ENCODE measurements around the gene PDXDC1.

GRCh38 chr16:14965328-14965727 lies 9.5 kb upstream of the PDXDC1 start:
- TF ChIP-seq EZH2phosphoT487 (IDR thresholded peaks at IDR 0.05; ENCODE audit: borderline replicate concordance), result no peak
- TF ChIP-seq CTCF (IDR thresholded peaks at IDR 0.05 in 2 of 3, conservative IDR thresholded peaks at IDR 0.05 in 1 of 3; ENCODE audit: borderline replicate concordance in 1 of 3, insufficient read depth in 1 of 3, low read depth in 2 of 3, low read length in 2 of 3), result no peak
- no peak for TF ChIP-seq MAX (IDR thresholded peaks at IDR 0.05)
- TF ChIP-seq TCF7L2 (IDR thresholded peaks at IDR 0.05; ENCODE audit: borderline replicate concordance, extremely low read depth, insufficient read depth, insufficient read length), result no peak
- TF ChIP-seq REST (IDR thresholded peaks at IDR 0.05; ENCODE audit: low read depth), result no peak
- TF ChIP-seq EZH2 (IDR thresholded peaks at IDR 0.05), result no peak
- TF ChIP-seq POLR2AphosphoS5 (IDR thresholded peaks at IDR 0.05; ENCODE audit: low read depth, low read length), result no peak
- no peak for TF ChIP-seq POLR2A (IDR thresholded peaks at IDR 0.05; ENCODE audit: borderline replicate concordance, extremely low read depth, insufficient read depth, insufficient read length)
- TF ChIP-seq SIN3A (IDR thresholded peaks at IDR 0.05; ENCODE audit: low read depth), result no peak
- no peak for TF ChIP-seq EGR1 (IDR thresholded peaks at IDR 0.05; ENCODE audit: low read depth)
- no peak for TF ChIP-seq JUND (IDR thresholded peaks at IDR 0.05)
- TF ChIP-seq CEBPB (IDR thresholded peaks at IDR 0.05; ENCODE audit: low read depth), result no peak
- TF ChIP-seq RAD21 (IDR thresholded peaks at IDR 0.05; ENCODE audit: low read depth), result no peak
